WI38 (cell line): ENCODE results near the gene UGT2B10.

ENCODE experiments used
- H3K4me3 ChIP-seq: 2 replicates; pipeline ENCODE4 v1.5.1; 2011; ENCODE audit warnings: low read depth, mild to moderate bottlenecking, control low read depth, low read length
- TF ChIP-seq, protein P1 (sequence below): IDR thresholded peaks from 2 replicates; pipeline ENCODE4 v1.5.1; 2012; ENCODE audit warnings: low read depth, mild to moderate bottlenecking, control low read depth, low read length

Gene UGT2B10

DNA sequence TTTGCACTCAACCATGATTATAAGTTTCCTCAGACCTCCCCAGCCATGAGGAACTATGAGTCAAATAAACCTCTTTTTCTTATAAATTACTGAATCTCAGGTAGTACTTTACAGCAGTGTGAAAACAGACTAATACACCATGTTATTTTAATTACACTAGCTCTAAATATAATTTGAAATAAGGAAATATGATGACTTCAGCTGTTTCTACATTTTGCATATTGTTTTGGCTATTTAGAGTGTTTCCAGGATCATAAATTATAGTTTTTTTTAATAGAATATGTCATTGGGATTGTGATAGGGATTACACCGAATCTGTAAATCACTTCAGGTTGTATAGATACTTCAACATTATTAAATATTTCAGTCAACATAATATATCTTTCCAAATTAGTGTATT, 43.9 kb downstream of the UGT2B10 start:
- TF ChIP-seq, protein P1, sequence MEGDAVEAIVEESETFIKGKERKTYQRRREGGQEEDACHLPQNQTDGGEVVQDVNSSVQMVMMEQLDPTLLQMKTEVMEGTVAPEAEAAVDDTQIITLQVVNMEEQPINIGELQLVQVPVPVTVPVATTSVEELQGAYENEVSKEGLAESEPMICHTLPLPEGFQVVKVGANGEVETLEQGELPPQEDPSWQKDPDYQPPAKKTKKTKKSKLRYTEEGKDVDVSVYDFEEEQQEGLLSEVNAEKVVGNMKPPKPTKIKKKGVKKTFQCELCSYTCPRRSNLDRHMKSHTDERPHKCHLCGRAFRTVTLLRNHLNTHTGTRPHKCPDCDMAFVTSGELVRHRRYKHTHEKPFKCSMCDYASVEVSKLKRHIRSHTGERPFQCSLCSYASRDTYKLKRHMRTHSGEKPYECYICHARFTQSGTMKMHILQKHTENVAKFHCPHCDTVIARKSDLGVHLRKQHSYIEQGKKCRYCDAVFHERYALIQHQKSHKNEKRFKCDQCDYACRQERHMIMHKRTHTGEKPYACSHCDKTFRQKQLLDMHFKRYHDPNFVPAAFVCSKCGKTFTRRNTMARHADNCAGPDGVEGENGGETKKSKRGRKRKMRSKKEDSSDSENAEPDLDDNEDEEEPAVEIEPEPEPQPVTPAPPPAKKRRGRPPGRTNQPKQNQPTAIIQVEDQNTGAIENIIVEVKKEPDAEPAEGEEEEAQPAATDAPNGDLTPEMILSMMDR, result no peak
- H3K4me3 ChIP-seq, result no peak overlapping the region

DNA sequence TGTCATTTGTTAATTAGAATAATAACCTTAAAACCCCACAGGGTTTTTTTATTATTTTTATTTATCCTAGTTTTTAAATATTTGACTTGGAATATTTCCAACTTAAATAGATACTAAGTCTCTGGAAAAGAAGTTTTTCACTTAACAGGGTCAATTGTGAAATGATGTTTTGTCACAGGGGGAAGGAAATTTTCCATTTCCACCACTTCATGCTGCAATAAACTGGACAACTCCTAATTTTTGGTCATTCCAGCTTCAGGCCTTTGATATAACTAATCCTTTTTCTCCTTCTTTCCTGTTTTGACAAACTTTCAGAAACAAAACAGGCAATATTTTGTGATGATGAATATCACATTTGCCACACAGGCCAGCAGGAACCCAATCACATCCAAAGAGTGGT, 45.3 kb downstream of the UGT2B10 start:
- TF ChIP-seq, protein P1, result no peak
- no peak overlapping the region for H3K4me3 ChIP-seq

DNA sequence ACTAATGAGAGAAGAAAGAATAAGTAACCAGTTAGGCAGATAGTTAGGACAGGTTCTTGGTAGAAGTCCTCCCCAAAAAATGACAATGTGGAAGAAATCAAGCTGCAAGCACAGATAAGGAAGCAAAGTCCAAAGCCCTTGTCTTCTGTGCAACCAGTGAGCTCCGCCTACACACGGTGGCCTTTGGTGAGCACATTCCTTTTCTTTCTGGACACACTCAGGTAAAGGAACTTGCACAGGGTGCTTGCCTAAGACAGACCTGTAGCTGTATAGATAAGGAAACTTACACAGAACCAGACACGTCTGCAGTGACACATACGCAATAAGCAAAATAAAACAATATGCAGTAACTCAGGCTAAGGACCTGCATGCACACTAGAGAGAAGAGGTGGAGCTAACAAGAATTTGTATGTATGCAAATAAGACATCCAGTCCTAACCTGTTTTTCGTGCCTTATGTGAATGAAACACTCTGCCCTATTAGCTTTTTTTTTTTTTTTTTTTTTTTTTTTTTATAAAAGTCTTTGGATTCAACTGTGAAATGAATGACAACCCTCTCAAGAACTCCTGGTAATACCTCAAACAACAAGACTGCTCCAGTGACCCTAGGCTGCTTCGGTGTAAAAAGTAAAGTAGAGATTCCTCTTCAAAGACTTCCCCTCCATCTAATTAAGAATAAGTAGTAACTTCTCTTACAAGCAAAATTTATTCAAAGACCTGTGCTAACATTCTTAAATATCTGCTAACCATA, 48.8 kb downstream of the UGT2B10 start:
- H3K4me3 ChIP-seq, result no peak overlapping the region
- TF ChIP-seq, protein P1, result no peak

DNA sequence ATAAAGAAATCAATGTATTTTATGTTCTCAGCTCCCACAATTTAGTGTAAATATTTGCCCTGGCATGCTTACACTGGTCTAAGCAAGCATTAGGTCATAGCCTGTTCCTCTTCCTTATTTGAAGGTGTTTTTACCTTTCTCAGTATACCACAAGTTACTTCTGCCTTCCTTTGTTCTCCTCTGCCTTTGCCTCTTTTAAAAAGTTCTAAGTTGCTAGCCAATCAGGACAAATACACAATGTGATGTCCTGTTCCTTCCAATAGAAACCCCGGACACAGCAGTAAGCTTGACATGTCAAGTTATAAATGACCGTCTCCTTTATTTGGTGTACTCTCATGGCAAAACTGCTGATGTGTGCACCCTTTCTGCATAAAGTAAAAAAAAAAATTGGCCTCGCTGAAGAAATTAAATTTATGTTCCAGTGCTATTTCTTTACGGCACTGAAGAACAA, 49.4 kb downstream of the UGT2B10 start:
- TF ChIP-seq, protein P1, result no peak
- H3K4me3 ChIP-seq, result no peak overlapping the region

DNA sequence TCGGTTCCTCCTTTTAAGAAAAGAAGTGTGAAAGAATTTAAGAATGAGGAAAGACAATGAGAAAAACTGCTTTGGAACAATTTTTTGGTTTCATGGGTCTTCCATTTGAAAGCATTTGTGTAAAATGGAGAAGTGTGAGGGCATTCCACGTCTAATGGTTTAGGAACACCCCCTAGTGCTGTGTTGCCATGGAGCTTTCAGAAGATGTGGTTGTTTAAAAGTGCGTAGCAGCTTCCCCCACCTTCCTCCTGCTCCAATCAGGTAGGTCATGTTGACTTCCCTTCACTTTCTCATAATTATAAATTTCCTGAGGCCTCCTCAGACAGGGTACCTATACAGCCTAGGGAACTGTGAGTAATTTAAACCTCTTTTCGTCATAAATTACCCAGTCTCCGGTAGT, 50.0 kb downstream of the UGT2B10 start:
- TF ChIP-seq, protein P1, result no peak
- H3K4me3 ChIP-seq, result no peak overlapping the region

DNA sequence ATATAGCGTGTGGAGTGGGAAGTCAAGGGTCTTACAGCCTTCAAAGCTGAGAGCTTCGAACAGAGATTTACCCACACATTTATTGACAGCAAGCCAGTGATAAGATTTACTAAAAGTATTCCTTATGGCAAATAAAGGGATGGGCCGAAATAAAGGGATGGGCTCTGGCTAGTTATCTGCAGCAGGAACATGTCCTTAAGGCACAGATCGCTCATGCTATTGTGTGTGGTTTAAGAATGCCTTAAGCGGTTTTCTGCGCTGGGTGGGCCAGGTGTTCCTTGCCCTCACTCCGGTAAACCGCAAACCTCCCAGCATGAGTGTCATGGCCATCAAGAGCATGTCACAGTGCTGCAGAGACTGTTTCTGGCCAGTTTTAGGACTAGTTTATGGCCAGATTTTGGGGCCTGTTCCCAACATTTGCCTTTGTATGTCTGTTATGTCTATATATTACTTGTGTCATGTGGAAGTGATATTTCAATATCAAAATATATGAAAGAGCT, 53.5 kb downstream of the UGT2B10 start:
- TF ChIP-seq, protein P1, result no peak
- H3K4me3 ChIP-seq, result no peak overlapping the region

DNA sequence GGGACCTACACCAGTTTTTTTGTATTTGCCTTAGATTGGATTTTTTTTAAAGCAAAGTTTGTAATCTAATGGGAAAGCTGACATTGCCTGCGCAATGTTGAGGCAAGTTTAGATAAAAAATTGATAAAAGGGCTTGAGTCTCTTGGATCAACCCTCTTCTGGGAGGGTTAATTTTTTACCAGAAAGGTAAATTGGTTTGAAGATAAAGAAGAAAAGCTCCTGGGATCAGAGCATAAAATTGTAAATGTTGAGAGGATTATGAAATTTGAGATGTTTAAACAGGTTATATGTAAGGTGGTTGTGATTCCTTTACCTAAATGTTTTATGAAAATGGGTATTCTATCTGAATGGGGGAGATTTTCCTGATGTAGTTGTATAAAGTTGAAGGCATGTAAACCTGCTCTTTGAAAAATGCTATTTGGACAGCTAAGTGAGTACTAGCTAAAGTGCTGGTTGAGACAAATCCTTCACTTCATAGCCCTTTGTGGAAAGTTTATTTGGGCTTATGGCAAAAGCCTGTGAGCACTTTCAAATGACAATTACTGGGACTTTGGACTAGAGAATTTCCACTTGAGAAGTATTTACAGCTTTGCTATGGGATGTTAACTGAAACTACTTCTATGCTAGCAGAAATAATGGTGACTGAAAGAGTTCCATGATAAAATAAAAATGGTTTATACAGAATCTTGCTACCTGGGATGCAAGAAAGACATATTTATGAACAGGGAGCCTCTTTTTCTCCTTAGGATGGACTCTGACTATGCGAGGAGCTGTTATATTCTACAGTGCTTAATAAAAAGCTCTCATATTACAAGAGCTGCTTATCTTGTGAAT, 56.2 kb downstream of the UGT2B10 start:
- TF ChIP-seq, protein P1, result no peak
- no peak overlapping the region for H3K4me3 ChIP-seq
